Vagina (tissue), 2 donors: Measurements from ENCODE around the gene FBXW11.

Experiments used
- CTCF ChIP-seq, 3 experiments: fragments of 450-650 bp in 2 of 3; fragments of 200-600 bp in 1 of 3; sonication (generic) in 1 of 3; IDR thresholded peaks; one replicate each; pipeline ENCODE4 v1.5.1; 2017 to 2019; ENCODE audit warnings: antibody characterized with exemption in 3 of 3, mild to moderate bottlenecking in 2 of 3, moderate library complexity in 2 of 3
- POLR2A ChIP-seq, 2 donors: fragments of 450-650 bp; IDR thresholded peaks; one replicate each; pipeline ENCODE4 v1.6.1; 2017; ENCODE audit warnings: antibody characterized with exemption in 2 of 2, mild to moderate bottlenecking in 2 of 2, moderate library complexity in 2 of 2
- POLR2AphosphoS5 ChIP-seq, 2 donors: sonication (generic); formaldehyde crosslinking; IDR thresholded peaks; one replicate each; pipeline ENCODE4 v1.9.0; 2017; ENCODE audit warnings: antibody characterized with exemption in 2 of 2, mild to moderate bottlenecking in 2 of 2, low read depth in 1 of 2; ENCODE audit not compliant: insufficient read depth in 1 of 2

- no peak for TF ChIP-seq POLR2A (IDR thresholded peaks at IDR 0.05)
- TF ChIP-seq CTCF (IDR thresholded peaks at IDR 0.05), result no peak
- no peak for TF ChIP-seq POLR2AphosphoS5 (IDR thresholded peaks at IDR 0.05; ENCODE audit: insufficient read depth in 1 of 2, low read depth in 1 of 2)
Measured at GRCh38 chr5:171992305-171992704, 14.1 kb downstream of the FBXW11 start.
